D721Med (cell line): ENCODE measurements around the gene OR1N1.

Experiments
- DNase-seq: peaks from one replicate; pipeline ENCODE4 v3.0.0; 2011; ENCODE audit warnings: low spot score; ENCODE audit not compliant: insufficient read length
- FAIRE-seq: peaks from 2 replicates; lab custom pipeline; 2011; peaks lifted over from hg19 to GRCh38; lab: Jason Lieb, UNC
- CTCF ChIP-seq: IDR thresholded peaks from 2 replicates; pipeline ENCODE4 v1.5.1; 2012; ENCODE audit warnings: mild to moderate bottlenecking, control low read depth; ENCODE audit not compliant: insufficient read depth; ENCODE audit errors: missing control alignments

The OR1N1 gene

DNA sequence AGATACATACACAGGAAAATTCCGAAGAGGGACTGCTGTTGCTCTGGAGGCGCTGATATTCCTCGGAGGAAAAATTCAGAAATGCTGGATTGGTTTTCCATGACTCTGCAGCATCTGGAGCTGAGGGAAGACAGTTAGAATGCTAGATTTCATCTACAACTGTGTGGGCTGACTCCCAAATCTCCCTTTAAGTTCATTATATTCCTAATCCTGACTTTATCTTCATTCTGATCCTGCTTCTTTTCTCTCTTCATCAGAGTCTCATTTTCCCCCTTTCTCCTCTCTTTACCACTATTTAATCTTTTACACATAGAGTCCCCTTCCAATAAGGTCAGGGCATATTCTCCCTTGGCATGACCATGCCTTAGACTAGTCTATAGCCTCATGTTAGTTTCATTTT is at the start of gene OR1N1:
Gene OR1N1, minus strand, starts transcription at position 101 of the 400 bp plus-strand sequence. Its CDS starts 0 bp downstream, at position 101.
- FAIRE-seq = no peak
- TF ChIP-seq CTCF = no peak
- no peak for DNase-seq

DNA sequence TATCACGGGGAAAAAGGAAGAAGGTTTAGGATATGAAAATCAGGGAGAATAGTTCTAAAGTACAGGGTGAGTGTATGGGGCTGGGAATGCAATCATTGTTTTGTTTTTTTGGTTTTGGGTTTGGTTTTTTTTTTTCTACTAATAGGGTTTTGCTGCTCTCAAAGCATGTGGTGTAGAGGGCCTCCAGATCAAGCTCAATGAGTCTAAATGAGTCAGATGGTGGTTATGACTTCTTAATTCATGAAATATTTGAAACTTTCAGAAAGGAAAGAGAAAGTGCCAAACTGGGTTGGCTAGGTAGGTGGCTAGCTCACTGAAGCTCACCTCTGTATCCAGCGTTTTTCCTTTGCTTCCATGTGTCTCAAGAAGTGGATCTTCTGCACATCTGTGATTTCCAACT is 45.4 kb upstream of the OR1N1 start:
- no peak for TF ChIP-seq CTCF
- DNase-seq (no peak), FAIRE-seq (no peak)

- TF ChIP-seq CTCF = no peak
- DNase-seq (no peak), FAIRE-seq (no peak)
Measured at GRCh38 chr9:122567901-122568300, 40.8 kb upstream of the OR1N1 start.

- DNase-seq = no peak
- no peak for TF ChIP-seq CTCF
- FAIRE-seq = no peak
Measured at GRCh38 chr9:122562134-122562760, 35.2 kb upstream of the OR1N1 start.

GRCh38 chr9:122561446-122561845 is 34.4 kb upstream of the OR1N1 start:
- FAIRE-seq (no peak), DNase-seq (no peak)
- no peak for TF ChIP-seq CTCF

- FAIRE-seq (no peak), DNase-seq (no peak)
- TF ChIP-seq CTCF = no peak
Measured at GRCh38 chr9:122552812-122553211, 25.7 kb upstream of the OR1N1 start, which contains the start of gene OR1N2. Gene OR1N2, plus strand, starts transcription at chr9:122553112. Its CDS starts 100 bp downstream, at chr9:122553212.

DNA sequence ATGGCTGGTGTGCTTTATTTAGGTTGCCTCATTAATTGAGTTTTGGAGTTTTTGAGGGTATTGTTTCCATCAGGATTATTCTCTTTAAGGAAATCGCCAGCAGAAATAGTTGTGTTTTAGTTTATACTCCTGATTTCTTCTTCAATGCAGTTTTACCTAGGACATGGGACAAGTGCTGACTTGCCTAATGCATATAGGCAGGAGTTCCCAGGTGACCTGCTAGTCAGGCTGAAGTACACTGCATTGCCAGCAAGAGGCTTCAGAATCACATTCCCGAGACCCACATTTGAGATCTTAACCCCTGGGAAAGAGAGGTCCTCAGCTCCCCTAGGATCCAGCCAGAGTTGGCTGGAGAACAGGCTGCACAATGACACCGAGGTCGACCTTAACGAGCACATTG is 24.3 kb upstream of the OR1N1 start:
- no peak for TF ChIP-seq CTCF
- no peak for FAIRE-seq
- DNase-seq = no peak
